HG02970 (cell line): ENCODE results near the gene CBFA2T3.

Experiments used
- ATAC-seq: cut with Tn5 transposase; IDR thresholded peaks from one replicate; pipeline ENCODE4 v1.9.1; 2021; ENCODE audit warnings: mild to moderate bottlenecking, moderate library complexity, moderate number of reproducible peaks; ENCODE audit not compliant: unreplicated experiment, low FRiP score

The CBFA2T3 gene

DNA sequence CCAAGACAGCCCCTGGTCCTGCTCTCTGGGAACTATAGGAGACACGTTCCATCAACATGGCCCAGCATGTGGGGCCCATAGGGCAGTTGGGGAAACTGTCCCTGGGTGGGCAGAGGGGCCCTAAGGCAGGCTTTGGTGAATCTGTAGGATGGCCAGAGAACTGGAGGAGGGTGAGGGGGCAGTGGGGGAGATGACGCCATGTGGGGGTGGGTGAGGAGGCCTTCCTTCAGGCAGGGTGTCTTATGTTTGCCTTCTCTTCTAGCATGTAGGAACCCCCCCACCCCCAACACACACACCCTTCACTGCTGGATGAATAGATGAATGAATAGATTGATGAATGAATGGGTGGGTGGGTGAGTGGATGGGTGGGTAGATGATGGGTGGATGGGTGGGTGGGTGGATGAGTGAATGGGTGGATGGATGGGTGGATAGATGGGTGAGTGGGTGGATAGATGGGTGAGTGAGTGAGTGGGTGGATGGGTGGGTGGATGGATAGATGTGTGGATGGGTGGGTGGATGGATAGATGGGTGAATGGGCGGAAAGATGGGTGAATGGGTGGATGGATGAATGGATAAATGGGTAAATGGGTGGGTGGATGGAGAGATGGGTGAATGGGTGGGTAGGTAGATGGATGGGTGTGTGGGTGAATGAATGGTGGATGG lies 2.5 kb upstream of the CBFA2T3 start:
- no peak for ATAC-seq

DNA sequence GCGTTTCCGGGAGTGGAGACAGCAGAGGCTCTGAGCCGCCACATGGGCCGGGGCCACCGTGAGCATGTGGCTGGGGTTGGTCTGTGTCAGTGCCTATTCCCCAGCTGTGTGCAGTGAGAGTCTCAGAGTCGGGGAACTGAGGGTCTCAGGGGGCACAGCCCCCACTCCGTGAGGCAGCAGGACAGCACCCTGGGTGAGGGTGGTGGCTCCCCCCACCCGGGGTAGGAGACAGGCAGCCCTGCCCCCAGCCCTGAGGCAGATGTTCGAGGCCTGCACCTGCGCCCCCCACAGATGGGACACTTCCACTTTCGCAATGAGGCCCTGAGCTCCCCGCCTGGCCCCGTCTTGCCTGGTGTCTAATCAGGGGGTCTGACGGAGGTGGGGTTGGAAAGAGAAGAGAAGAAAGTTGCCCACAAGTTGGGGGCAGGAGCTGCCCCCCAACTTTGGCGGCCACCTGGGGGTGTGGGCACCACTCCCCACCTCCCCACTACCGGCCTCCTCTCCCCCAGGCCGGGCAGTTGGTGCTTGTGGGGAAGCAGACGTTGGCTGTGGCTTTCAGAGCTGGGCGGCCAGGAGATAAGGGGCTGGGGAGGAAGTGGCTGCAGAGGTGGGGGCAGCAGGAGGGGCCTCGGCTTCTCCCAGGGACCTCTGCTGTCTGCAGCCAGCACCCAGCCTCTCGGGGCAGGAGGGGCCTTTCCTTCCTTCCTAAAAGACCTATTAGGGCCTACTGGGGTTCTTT lies 1.8 kb upstream of the CBFA2T3 start:
- ATAC-seq: peak; percentile 35

DNA sequence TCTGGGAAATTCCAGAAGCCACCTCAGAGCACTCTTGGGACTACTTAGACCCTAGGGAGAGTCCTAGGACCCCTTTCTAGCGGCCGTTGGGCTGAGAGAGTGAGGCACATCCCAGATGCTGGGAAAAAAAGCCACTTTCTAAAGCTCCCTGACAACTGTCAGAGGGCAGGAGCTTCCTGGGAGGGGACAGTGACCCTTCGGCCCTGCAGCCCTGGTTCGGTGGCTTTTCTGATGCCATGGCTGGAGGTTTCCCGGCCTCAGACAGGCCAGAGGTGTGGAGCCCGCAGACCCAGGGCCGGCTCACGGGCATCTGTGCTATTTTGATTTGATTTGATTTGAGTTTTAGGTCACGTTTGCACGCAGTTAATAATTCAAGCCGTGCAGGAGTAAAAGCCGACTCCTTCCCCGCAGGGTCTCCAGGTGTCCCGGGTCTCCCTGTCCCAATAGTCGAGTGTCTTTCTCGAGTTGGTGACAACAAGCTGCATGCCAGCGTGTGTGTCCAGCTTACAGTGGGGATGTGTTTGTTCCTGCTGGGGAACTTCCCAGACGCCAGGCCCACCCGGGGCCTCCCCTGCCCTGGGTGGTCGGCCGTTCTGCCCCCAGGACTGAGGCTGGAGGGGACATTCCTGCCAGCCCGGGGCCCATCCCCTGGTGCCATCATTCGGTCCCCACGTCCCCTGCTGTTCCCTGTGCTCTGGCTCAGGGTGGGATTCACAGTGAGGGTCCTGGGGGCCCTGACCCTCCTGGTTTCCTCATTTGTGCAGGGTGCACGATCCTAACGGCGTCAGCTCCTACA lies 1.0 kb upstream of the CBFA2T3 start:
- no peak for ATAC-seq

DNA sequence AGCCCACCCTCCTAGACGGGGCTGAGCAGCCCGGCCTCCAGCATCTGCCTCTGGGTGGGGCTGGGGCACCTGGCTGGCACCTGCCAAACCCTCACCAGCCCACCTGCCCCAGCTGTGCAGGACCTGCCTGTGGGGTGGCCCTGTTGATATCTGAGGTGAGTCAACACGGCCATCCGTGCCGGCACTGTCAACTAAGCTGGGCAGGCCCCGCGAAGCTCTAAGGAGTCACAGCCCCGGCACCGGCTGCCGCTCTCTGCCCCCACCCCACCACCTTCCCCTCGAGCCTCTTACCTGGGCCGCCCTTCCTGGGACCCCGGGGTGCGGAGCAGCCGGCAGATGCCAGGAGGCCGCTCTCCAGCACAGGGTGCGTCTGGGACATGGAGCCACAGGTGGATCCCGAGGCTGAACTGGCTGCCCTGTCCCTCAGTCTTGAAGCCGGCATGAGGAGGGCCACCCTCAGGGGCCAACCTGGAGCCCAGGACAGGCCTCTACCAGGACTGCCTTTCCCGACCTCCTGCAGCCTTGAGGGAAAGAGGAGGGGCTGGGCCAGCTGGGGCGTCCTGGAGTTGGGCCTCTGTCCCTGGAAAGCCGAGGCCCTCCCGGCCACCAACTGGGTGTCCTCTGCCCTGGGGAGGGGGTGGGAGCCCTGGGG lies 515 bp downstream of the CBFA2T3 start:
- no peak for ATAC-seq

DNA sequence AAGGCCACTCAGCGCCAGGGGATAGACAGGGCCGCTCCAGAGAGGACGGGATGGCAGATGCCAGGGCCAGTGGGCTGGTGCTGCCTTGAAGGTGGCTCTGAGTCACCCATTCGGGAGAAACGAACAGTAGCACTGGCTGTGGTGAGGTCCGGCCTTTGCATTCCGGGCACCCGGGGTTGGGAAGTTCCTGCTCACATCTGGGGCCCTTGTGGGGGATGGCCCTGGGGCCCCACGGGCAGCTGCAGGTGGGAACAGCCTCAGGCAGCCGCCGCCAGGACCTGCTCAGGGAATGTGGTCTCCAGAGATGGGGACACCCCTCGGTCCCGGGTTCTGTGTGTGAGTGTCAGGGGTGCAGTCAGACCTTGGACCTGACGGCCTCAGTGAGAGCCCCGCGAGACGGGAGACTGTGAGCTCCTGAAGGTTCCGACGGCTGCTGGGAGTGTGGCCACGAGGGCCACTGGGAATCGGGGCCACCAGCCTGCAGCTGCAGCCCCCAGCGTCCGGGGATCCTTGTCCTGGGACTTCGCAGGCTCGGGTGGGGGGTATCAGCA lies 1.4 kb downstream of the CBFA2T3 start:
- no peak for ATAC-seq

DNA sequence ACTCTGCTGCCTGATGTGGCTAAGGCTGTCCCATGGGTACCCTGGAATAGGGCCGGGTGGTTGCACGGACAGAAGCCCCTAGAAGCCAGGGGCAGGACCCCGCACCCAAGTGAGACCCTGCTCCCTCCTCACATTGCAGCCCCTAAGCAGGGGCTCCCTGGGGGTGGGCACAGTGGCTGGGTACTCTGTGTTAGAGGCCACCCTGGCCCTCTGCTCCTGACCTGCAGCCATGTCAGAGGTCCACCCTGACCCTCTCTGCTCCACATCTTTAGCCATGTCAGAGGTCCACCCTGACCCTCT lies 2.1 kb downstream of the CBFA2T3 start:
- no peak for ATAC-seq

DNA sequence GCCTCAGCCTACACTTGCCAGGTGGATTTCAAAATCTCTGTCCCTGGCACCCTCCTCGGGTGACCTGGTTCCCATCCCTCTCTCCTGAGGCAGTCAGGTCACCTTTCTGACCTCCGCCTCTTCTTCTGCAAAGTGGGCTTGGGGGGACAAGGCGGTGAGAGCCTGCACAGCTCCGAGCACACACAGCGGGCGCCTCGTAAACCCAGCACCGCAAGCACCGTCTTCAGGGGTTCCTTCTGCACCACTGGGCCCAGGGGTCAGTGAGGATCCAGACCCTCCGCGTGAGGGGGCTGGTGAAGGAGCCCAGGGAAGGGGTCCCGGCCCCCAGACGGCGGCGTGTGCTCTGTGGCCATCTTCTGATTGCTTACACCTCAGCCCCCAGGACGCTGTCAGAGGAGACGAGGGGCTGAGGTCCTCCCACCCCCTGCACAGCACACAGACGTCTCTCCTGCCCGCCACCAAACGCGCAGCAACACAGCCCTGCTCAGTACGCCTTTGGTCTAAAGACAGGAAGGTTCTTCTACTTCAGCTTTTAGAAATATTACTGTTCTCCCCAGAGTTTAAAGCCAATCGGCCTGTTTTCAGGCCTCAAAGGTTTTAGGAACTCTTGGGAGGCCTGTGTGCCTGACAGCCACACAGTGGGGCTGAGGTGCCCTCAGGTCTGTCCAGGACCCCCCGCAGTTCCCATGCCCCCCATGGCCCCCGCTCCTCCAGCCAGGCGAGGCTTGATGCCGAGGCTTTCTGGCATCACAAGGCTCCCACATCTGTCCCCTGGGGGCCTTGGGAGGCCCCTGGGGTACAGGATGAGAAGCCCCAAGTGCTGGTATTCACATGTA lies 2.7 kb downstream of the CBFA2T3 start:
- ATAC-seq: no peak

DNA sequence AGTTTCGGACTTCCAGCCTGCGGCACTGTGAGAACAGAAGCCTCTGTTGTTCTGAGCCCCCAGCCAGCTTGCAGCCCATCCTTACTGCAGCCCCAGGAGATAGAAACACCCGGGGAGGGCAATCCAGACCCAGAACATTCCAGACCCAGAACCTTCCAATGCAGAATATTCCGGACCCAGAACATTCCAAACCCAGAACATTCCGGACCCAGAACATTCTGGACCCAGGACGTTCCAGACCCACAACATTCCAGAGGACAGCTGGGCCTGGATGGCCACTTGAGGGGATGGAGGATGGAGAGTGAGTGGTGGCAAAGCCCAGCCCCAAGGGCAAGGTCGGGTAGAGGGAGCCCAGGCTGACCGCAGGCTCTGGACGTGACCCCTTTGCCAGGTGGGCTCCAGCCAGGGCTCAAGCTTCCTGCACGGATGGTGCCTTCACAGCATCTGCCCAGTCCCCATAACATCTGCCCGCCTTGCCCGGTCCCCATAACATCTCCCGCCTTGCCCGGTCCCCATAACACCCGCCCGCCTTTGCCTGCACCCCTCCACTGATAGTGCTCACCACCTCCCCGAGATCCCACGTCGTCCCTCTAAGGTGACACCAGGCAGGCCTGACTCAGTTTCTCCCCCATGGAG lies 3.5 kb downstream of the CBFA2T3 start:
- no peak for ATAC-seq

DNA sequence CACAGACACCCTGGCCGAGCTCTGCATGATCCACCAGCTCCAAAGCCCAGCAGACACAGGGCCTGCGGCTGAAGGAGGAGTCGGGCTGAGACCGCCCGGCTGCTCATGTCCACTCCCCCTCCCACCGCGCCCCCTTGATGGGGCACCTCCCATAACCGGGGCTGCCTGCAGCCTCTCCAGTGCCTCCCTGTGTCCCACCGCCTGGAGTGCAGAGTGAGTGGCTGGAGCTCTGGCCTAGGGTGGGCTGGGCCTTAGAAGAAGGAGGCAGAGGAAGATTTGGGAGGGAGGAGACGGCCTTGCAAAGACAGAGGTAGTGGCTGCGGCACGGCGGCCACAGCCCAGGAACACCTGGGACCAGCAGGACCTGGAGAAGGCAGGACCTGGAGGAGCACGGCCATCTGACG lies 4.0 kb downstream of the CBFA2T3 start:
- no peak for ATAC-seq

DNA sequence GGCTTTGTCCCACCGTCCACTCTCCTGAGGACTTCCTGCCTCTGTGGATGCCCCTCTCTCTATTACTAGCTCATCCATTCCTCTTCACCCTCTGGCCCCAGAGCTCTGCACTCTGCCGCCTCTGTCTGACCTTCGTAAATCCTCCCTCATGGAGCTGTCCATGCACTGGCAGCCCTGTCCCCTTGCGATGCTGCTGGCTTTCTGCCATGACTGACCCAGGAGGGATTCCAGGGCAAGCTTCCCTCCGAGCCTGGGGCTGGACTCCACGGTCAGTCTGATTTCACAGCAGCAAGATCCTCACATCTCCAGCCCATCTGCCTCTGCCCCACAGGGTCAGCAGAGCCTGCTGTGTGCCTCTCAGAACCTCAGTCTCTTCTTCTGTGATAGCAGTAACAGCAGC lies 4.7 kb downstream of the CBFA2T3 start:
- ATAC-seq: no peak

DNA sequence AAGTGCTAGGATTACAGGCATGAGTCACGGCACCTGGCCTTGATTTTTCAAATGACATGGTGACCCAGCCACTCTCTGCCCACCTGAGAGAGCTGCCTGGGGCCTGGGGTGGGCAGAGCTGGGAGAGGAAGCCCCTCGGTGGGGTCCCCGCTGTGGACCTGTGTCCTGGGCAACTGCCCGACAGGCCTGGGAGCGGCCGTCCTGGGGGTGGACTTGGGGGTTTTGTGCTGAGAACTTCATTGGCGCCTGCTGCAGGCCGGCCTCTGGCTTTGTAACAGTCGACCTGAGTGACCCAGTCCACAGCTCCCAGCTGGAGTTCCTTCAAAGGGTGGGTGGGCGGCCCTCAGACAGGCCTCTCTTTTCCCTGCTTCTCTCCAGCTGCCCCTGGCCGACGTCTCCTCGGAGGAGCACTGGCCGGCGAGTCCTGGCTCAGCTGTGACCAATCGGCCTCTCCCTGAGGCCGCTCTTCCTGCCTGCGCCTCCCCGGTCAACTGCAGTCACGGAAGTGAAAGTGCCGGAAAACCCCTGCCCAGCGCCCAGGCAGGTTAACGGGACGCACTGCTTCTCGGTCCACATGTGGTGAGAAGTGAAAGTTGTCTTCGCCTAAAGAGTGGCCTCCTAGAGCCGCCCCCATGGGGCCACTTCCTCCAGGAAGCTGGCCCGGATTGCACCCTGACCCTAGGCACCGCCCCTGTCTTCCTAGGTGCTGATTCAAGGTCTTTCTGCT lies 5.5 kb downstream of the CBFA2T3 start:
- no peak for ATAC-seq

DNA sequence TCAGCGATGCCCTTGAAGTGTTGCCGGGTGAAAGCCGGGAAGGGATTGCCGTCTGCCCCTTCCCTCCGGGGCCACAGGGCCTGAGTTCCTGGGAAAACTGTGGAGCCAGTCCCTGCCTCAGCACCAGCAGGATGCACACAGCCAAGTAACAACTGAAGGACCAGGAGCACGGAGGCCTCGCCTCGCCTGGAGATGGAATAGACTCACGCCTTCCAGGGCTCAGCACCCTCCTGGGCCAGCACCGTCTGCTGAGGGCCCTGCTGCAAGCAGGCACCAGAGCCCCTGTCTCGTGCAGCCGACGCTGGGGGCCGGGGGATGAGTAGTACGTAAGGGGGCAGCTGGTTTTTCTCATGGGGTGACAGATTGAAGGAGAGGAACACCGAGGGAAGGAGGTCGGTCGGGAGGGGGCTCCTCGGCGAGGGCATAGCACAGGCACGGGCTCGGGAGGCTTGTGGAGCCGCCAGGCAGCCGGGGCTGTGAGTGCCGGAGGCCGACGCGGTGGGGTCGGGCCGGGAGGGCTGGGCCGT lies 6.4 kb downstream of the CBFA2T3 start:
- ATAC-seq: no peak

DNA sequence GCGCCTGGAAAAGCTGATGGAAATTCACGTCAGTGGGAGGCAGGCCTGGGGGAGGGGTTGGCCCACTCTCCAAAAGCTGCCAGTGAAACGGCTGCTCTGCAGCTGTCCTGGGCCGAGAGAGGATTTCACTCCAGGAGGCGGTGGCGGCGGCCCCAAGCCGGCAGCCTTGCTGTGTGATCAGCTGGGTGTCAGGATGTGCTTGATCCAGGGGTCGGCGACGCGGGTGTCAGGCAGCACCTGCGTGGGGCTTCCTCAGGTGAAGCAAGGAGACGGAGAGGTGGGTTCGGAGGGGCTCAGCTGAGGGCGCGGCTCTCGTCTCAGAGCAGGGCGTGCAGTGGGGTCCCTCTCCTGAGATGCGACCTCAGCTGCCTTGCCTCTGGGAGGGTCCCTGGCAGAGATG lies 7.0 kb downstream of the CBFA2T3 start:
- no peak for ATAC-seq

DNA sequence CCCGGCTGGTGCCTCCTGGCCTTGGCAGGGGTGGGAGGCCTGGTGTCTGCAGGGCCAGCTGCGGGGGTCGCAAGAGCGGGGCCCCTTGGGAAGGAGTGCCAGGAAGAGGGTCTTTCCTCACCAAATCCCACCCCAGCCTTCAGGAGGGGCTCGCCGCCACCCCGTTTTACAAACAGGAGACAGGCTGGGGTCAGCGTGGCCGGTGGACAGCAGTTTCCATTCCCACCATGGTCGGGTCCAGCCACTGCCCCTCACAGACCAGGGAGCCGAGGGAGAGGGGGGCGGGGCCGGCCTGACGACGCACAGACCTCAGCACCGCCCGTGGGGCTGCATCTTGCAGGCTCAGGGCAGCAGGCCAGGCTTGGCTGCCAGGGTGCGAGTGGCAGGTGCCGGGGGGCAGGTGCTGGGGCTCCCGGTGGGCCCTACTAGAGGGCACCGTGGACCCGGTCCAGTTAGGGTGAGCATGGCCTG lies 7.6 kb downstream of the CBFA2T3 start:
- ATAC-seq: no peak

DNA sequence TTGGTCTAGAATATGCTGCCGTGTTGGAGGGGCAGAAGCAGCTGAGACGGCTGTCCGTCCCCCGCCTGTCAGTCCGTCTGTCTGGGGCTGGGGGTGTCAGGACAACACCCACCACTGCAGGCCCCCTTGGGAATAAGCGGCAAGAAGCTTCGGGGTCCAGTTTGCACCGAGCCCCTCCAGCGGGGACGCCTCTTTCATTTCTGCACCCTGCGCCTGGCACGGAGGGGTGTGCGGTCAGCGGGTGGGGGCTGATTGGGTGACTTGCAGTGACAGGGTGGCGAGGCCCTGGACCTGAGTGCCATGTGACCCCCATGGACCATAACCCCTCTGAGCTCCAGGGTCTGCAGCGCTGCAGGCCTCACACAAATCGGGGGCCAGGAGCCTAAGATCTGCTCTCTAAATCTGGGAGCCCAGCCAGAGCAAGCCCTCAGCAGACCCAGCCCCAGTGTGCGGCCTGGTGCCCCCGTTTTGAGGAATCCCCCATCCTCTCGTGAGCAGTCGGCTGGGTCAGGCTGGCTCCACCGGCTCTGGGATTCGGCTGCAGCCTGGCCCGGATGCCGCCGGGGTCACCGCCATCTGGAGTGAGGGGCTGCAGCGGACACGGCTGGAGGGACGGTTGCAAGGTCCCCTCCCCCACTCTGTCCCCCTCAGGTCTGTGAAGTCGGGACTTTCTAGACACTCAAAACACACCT lies 8.3 kb downstream of the CBFA2T3 start:
- ATAC-seq: no peak

DNA sequence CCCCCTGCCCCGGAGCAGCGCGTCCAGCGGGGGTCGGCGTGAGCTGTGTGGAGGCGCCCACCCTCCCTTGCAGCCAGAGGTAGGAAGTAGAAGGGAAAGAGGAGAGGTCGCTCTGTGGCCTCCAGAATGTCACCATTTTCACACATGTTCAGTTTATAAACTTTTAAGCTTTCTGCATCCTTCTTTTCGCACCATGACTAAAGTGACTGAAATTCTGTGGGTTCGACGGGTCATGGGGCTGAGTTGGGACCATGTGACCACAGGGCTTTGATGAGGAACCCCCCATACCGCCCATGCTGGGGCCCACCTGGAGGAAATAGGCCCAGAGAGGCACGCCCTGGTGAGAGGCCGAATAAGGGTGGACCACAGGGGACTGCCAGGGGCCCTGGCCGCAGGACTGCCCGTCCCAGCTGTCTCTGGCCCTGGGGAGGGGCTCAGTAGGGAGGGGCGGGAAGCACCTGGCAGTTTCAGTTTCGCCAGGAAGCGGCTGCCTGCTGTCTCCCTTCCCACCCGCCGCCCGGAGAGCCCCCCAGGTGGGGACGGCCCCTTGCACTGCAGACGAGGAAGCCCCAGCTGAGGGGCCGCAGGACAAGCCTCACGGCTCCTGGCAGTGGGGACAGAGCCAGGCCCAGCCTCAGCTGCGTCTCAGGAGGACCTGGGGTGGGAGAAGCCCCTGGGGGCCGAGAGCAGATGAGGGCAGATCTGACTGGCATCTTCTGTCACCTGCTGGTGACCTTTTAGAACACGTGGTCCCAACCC lies 9.0 kb downstream of the CBFA2T3 start:
- peak; percentile 43 for ATAC-seq
